Central memory CD8-positive, alpha-beta T cell (primary cell): Measurements from ENCODE around the gene SPINT1.
A peak's percentile ranks its signal among the peaks of the same experiment; 100 is the strongest.

Source experiments
- ATAC-seq: fragments of 150-1000 bp; cut with Tn5 transposase; replicated peaks from 2 replicates; pipeline ENCODE4 v1.10.0; 2022; ENCODE audit warnings: mild to moderate bottlenecking, moderate FRiP score, moderate number of reproducible peaks; ENCODE audit not compliant: poor library complexity, severe bottlenecking; ENCODE audit errors: extremely low read depth
- DNase-seq, 2 donors: peaks; one replicate each; pipeline ENCODE4 v3.0.0; 2021; ENCODE audit warnings: low spot score in 2 of 2
- H3K27ac Mint-ChIP-seq: one replicate; pipeline ENCODE4 v1.8.0; 2022; ENCODE audit warnings: low read depth, mild to moderate bottlenecking, moderate library complexity, mixed read lengths
- H3K27me3 Mint-ChIP-seq: one replicate; pipeline ENCODE4 v1.8.0; 2022; ENCODE audit warnings: mixed read lengths
- H3K36me3 Mint-ChIP-seq: one replicate; pipeline ENCODE4 v1.8.0; 2022; ENCODE audit warnings: mild to moderate bottlenecking, moderate library complexity, mixed read lengths; ENCODE audit not compliant: insufficient read depth
- H3K4me1 Mint-ChIP-seq: one replicate; pipeline ENCODE4 v1.8.0; 2022; ENCODE audit warnings: mixed read lengths
- H3K4me3 Mint-ChIP-seq: one replicate; pipeline ENCODE4 v1.8.0; 2022; ENCODE audit warnings: mild to moderate bottlenecking, moderate library complexity, mixed read lengths
- H3K9me3 Mint-ChIP-seq: one replicate; pipeline ENCODE4 v1.8.0; 2022; ENCODE audit warnings: mixed read lengths

Gene SPINT1

GRCh38 chr15:40906091-40906990 lies 62.5 kb downstream of the SPINT1 start:
- peak; percentile 46 to 60 for DNase-seq
- ATAC-seq, result peak; percentile 56
- H3K4me1 Mint-ChIP-seq, result peaks cover 27% of the 10 kb centered on the region
- H3K36me3 Mint-ChIP-seq, result peaks cover 14% of the 10 kb centered on the region
- H3K9me3 Mint-ChIP-seq, result no peaks in the 10 kb centered on the region
- H3K27ac Mint-ChIP-seq, result no peak overlapping the region
- no peaks in the 10 kb centered on the region for H3K27me3 Mint-ChIP-seq
- H3K4me3 Mint-ChIP-seq, result peak overlapping the region; percentile 92

- H3K4me1 Mint-ChIP-seq, result peaks cover 27% of the 10 kb centered on the region
- H3K27ac Mint-ChIP-seq, result peak overlapping the region; percentile 74
- peaks cover 12% of the 10 kb centered on the region for H3K36me3 Mint-ChIP-seq
- peak overlapping the region; percentile 92 for H3K4me3 Mint-ChIP-seq
- H3K27me3 Mint-ChIP-seq, result no peaks in the 10 kb centered on the region
- DNase-seq (peak in 1 of 2 donors; percentile 44), ATAC-seq (peak; percentile 59)
- H3K9me3 Mint-ChIP-seq, result no peaks in the 10 kb centered on the region
Observed at GRCh38 chr15:40906991-40907802, 63.3 kb downstream of the SPINT1 start.
